ENCODE measurements around the gene C3. TPM values are rescaled to one million over a fixed set of nuclear protein-coding genes. Genes with fewer than 3 reads are reported as not detected.

Gene C3
- total and polyA plus RNA-seq, 2 of the 13 experiments (the other 11 are each of a cell fraction or from before 2014, with no cell fraction given) = 1,455 to 6,272 TPM

DNA sequence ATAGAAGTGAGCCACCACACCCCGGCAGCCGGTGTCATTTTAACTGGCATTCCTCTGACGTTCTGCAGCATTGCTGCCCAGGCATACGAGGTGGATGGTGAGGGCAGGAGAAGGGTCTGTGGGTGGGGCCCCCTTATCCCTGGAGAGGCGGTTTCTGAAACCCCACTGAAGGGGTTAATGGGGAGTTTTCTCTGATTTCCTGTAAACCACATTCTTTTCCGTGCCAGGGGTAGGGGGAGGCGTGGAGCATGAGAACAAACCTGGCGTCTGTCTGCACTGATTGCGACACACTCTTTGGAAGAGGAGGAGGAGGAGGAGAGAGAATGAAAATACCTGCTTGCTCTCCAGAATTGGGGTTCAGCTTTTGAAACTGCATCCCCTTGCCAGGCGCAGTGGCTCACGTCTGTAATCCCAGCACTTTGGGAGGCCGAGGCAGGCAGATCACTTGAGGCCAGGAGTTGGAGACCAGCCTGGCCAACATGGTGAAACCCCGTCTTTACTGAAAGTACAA, 2.7 kb upstream of the C3 start (continued):
- TF ChIP-seq PBX3 (CRISPR knock-in tag; IDR thresholded peaks at IDR 0.05; ENCODE audit: borderline replicate concordance) = no peak
- TF ChIP-seq, protein P1, sequence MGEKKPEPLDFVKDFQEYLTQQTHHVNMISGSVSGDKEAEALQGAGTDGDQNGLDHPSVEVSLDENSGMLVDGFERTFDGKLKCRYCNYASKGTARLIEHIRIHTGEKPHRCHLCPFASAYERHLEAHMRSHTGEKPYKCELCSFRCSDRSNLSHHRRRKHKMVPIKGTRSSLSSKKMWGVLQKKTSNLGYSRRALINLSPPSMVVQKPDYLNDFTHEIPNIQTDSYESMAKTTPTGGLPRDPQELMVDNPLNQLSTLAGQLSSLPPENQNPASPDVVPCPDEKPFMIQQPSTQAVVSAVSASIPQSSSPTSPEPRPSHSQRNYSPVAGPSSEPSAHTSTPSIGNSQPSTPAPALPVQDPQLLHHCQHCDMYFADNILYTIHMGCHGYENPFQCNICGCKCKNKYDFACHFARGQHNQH (CRISPR knock-in tag; IDR thresholded peaks at IDR 0.05) = peak; percentile 73; the same call in 1 of the 2 replicates
- TF ChIP-seq CHCHD3 (CRISPR knock-in tag; IDR thresholded peaks at IDR 0.05) = no peak
- TF ChIP-seq, protein P2, sequence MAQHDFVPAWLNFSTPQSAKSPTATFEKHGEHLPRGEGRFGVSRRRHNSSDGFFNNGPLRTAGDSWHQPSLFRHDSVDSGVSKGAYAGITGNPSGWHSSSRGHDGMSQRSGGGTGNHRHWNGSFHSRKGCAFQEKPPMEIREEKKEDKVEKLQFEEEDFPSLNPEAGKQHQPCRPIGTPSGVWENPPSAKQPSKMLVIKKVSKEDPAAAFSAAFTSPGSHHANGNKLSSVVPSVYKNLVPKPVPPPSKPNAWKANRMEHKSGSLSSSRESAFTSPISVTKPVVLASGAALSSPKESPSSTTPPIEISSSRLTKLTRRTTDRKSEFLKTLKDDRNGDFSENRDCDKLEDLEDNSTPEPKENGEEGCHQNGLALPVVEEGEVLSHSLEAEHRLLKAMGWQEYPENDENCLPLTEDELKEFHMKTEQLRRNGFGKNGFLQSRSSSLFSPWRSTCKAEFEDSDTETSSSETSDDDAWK (CRISPR knock-in tag; IDR thresholded peaks at IDR 0.05) = no peak
- TF ChIP-seq FOXA3 (CRISPR knock-in tag; IDR thresholded peaks at IDR 0.05) = peak; percentile 86
- TF ChIP-seq ZNF281 (CRISPR knock-in tag; IDR thresholded peaks at IDR 0.05; ENCODE audit: borderline replicate concordance) = peak; percentile 95
- no peak for TF ChIP-seq YY1 (IDR thresholded peaks at IDR 0.05; ENCODE audit: insufficient read depth, insufficient replicate concordance, low read depth, low read length)
- TF ChIP-seq TRAFD1 (CRISPR knock-in tag; IDR thresholded peaks at IDR 0.05; ENCODE audit: borderline replicate concordance) = no peak
- no peak for TF ChIP-seq ZNF17 (CRISPR knock-in tag; IDR thresholded peaks at IDR 0.05)
- no peak for TF ChIP-seq NFATC3 (CRISPR knock-in tag; IDR thresholded peaks at IDR 0.05)
- peak in 1 of 2 experiments; percentile 77; a peak in 2 of 4 replicates for TF ChIP-seq HMGXB4 (CRISPR knock-in tag; IDR thresholded peaks at IDR 0.05; ENCODE audit: borderline replicate concordance in 1 of 2, low read depth in 1 of 2)
- TF ChIP-seq PTBP1 (IDR thresholded peaks at IDR 0.05; ENCODE audit: low read depth, low read length, poor library complexity, severe bottlenecking) = no peak
- TF ChIP-seq CHD2 (IDR thresholded peaks at IDR 0.05; ENCODE audit: low read depth, low read length) = no peak
- TF ChIP-seq ZNF484 (CRISPR knock-in tag; IDR thresholded peaks at IDR 0.05; ENCODE audit: borderline replicate concordance, low read depth) = no peak
- TF ChIP-seq NFIB (CRISPR knock-in tag; IDR thresholded peaks at IDR 0.05; ENCODE audit: borderline replicate concordance) = no peak
- no peak for TF ChIP-seq ZNF143 (CRISPR knock-in tag; IDR thresholded peaks at IDR 0.05)
- TF ChIP-seq CHD4 (IDR thresholded peaks at IDR 0.05; ENCODE audit: borderline replicate concordance, low read length) = no peak
